ENCODE results near the gene NCAPH2. TPM values are rescaled to one million over a fixed set of nuclear protein-coding genes. Genes with fewer than 3 reads are reported as not detected.

The NCAPH2 gene
- total RNA-seq, 1 experiment from 2014 or later = 24.6 TPM

GRCh38 chr22:50568626-50569025, 60.6 kb downstream of the NCAPH2 start:
- Histone ChIP-seq H3K9ac (ENCODE audit: low read length) (no peak overlapping the region), H3K4me2 (ENCODE audit: low read depth, low read length, poor library complexity, severe bottlenecking) (no peak overlapping the region), H4K20me1 (ENCODE audit: insufficient read depth, low read depth, low read length) (no peaks in the 10 kb centered on the region), H3K27ac (ENCODE audit: low read length) (no peak overlapping the region), H3K9me2 (replicated peaks; ENCODE audit: insufficient read depth, low read length) (no peaks in the 10 kb centered on the region), H3K9me3 (ENCODE audit: low read length) (no peaks in the 10 kb centered on the region), H3K36me3 (ENCODE audit: insufficient read depth, low read length) (peaks cover 21% of the 10 kb centered on the region), H3K4me3 (ENCODE audit: low read length) (no peak overlapping the region), H2AFZ (ENCODE audit: low read length) (no peak overlapping the region), H3K79me2 (ENCODE audit: low read length) (no peaks in the 10 kb centered on the region), H3K4me1 (ENCODE audit: low read length) (peaks cover 2% of the 10 kb centered on the region), H3K27me3 (ENCODE audit: low read length) (no peaks in the 10 kb centered on the region)
- DNase-seq = no peak

GRCh38 chr22:50569041-50569459, 61.0 kb downstream of the NCAPH2 start:
- H3K4me1 ChIP-seq (ENCODE audit: low read length) = no peaks in the 10 kb centered on the region
- peaks cover 21% of the 10 kb centered on the region for H3K36me3 ChIP-seq (ENCODE audit: insufficient read depth, low read length)
- no peak overlapping the region for H3K27ac ChIP-seq (ENCODE audit: low read length)
- no peaks in the 10 kb centered on the region for H4K20me1 ChIP-seq (ENCODE audit: insufficient read depth, low read depth, low read length)
- H3K4me2 ChIP-seq (ENCODE audit: low read depth, low read length, poor library complexity, severe bottlenecking) = no peak overlapping the region
- H3K9me3 ChIP-seq (ENCODE audit: low read length) = no peaks in the 10 kb centered on the region
- H3K79me2 ChIP-seq (ENCODE audit: low read length) = no peaks in the 10 kb centered on the region
- no peak overlapping the region for H3K9ac ChIP-seq (ENCODE audit: low read length)
- H3K4me3 ChIP-seq (ENCODE audit: low read length) = no peak overlapping the region
- no peak overlapping the region for H2AFZ ChIP-seq (ENCODE audit: low read length)
- H3K27me3 ChIP-seq (ENCODE audit: low read length) = no peaks in the 10 kb centered on the region
- no peaks in the 10 kb centered on the region for H3K9me2 ChIP-seq (replicated peaks; ENCODE audit: insufficient read depth, low read length)
- DNase-seq = no peak

GRCh38 chr22:50569896-50570535, 62.0 kb downstream of the NCAPH2 start:
- H3K4me2 ChIP-seq (ENCODE audit: low read depth, low read length, poor library complexity, severe bottlenecking) = no peak overlapping the region

GRCh38 chr22:50570861-50571260, 62.8 kb downstream of the NCAPH2 start:
- no peak overlapping the region for H3K4me3 ChIP-seq (ENCODE audit: low read length)
- H3K9ac ChIP-seq (ENCODE audit: low read length) = no peak overlapping the region
- H3K27me3 ChIP-seq (ENCODE audit: low read length) = no peaks in the 10 kb centered on the region

More at GRCh38 chr22:50569896-50570535, 62.0 kb downstream of the NCAPH2 start:
- H4K20me1 ChIP-seq (ENCODE audit: insufficient read depth, low read depth, low read length) = no peaks in the 10 kb centered on the region
- no peak overlapping the region for H2AFZ ChIP-seq (ENCODE audit: low read length)
- no peaks in the 10 kb centered on the region for H3K4me1 ChIP-seq (ENCODE audit: low read length)
- no peaks in the 10 kb centered on the region for H3K27me3 ChIP-seq (ENCODE audit: low read length)
- H3K9ac ChIP-seq (ENCODE audit: low read length) = no peak overlapping the region
- no peaks in the 10 kb centered on the region for H3K9me2 ChIP-seq (replicated peaks; ENCODE audit: insufficient read depth, low read length)
- peaks cover 21% of the 10 kb centered on the region for H3K36me3 ChIP-seq (ENCODE audit: insufficient read depth, low read length)
- no peak for DNase-seq
- no peak overlapping the region for H3K4me3 ChIP-seq (ENCODE audit: low read length)
- no peaks in the 10 kb centered on the region for H3K79me2 ChIP-seq (ENCODE audit: low read length)
- no peaks in the 10 kb centered on the region for H3K9me3 ChIP-seq (ENCODE audit: low read length)
- H3K27ac ChIP-seq (ENCODE audit: low read length) = no peak overlapping the region

GRCh38 chr22:50571264-50572175, 63.5 kb downstream of the NCAPH2 start:
- Histone ChIP-seq H2AFZ (ENCODE audit: low read length) (no peak overlapping the region), H3K27me3 (ENCODE audit: low read length) (no peaks in the 10 kb centered on the region), H3K9ac (ENCODE audit: low read length) (no peak overlapping the region), H3K9me2 (replicated peaks; ENCODE audit: insufficient read depth, low read length) (no peaks in the 10 kb centered on the region), H3K9me3 (ENCODE audit: low read length) (no peaks in the 10 kb centered on the region), H4K20me1 (ENCODE audit: insufficient read depth, low read depth, low read length) (no peaks in the 10 kb centered on the region), H3K4me3 (ENCODE audit: low read length) (no peak overlapping the region), H3K4me2 (ENCODE audit: low read depth, low read length, poor library complexity, severe bottlenecking) (no peak overlapping the region), H3K36me3 (ENCODE audit: insufficient read depth, low read length) (peaks cover 27% of the 10 kb centered on the region), H3K27ac (ENCODE audit: low read length) (no peak overlapping the region), H3K79me2 (ENCODE audit: low read length) (no peaks in the 10 kb centered on the region), H3K4me1 (ENCODE audit: low read length) (no peaks in the 10 kb centered on the region)
- no peak for DNase-seq

More at GRCh38 chr22:50570861-50571260, 62.8 kb downstream of the NCAPH2 start:
- Histone ChIP-seq H3K79me2 (ENCODE audit: low read length) (no peaks in the 10 kb centered on the region), H3K27ac (ENCODE audit: low read length) (no peak overlapping the region), H2AFZ (ENCODE audit: low read length) (no peak overlapping the region), H3K4me1 (ENCODE audit: low read length) (no peaks in the 10 kb centered on the region), H3K9me3 (ENCODE audit: low read length) (no peaks in the 10 kb centered on the region), H4K20me1 (ENCODE audit: insufficient read depth, low read depth, low read length) (no peaks in the 10 kb centered on the region), H3K4me2 (ENCODE audit: low read depth, low read length, poor library complexity, severe bottlenecking) (no peak overlapping the region), H3K9me2 (replicated peaks; ENCODE audit: insufficient read depth, low read length) (no peaks in the 10 kb centered on the region), H3K36me3 (ENCODE audit: insufficient read depth, low read length) (peaks cover 23% of the 10 kb centered on the region)
- DNase-seq = no peak

- no peak for DNase-seq
- H2AFZ ChIP-seq (ENCODE audit: low read length) = no peak overlapping the region
- no peak overlapping the region for H3K4me2 ChIP-seq (ENCODE audit: low read depth, low read length, poor library complexity, severe bottlenecking)
- no peaks in the 10 kb centered on the region for H4K20me1 ChIP-seq (ENCODE audit: insufficient read depth, low read depth, low read length)
- H3K79me2 ChIP-seq (ENCODE audit: low read length) = no peaks in the 10 kb centered on the region
- H3K9me2 ChIP-seq (replicated peaks; ENCODE audit: insufficient read depth, low read length) = no peaks in the 10 kb centered on the region
- H3K27me3 ChIP-seq (ENCODE audit: low read length) = no peaks in the 10 kb centered on the region
- no peaks in the 10 kb centered on the region for H3K9me3 ChIP-seq (ENCODE audit: low read length)
- H3K27ac ChIP-seq (ENCODE audit: low read length) = no peak overlapping the region
- no peak overlapping the region for H3K9ac ChIP-seq (ENCODE audit: low read length)
- no peaks in the 10 kb centered on the region for H3K4me1 ChIP-seq (ENCODE audit: low read length)
- H3K36me3 ChIP-seq (ENCODE audit: insufficient read depth, low read length) = peaks cover 27% of the 10 kb centered on the region
- no peak overlapping the region for H3K4me3 ChIP-seq (ENCODE audit: low read length)
Observed at GRCh38 chr22:50572965-50573364, 64.9 kb downstream of the NCAPH2 start.

- no peak overlapping the region for H3K9ac ChIP-seq (ENCODE audit: low read length)
- no peaks in the 10 kb centered on the region for H3K79me2 ChIP-seq (ENCODE audit: low read length)
- no peaks in the 10 kb centered on the region for H3K4me1 ChIP-seq (ENCODE audit: low read length)
- H4K20me1 ChIP-seq (ENCODE audit: insufficient read depth, low read depth, low read length) = no peaks in the 10 kb centered on the region
- no peak for DNase-seq
- no peak overlapping the region for H3K4me2 ChIP-seq (ENCODE audit: low read depth, low read length, poor library complexity, severe bottlenecking)
- no peaks in the 10 kb centered on the region for H3K9me2 ChIP-seq (replicated peaks; ENCODE audit: insufficient read depth, low read length)
- H2AFZ ChIP-seq (ENCODE audit: low read length) = no peak overlapping the region
- H3K9me3 ChIP-seq (ENCODE audit: low read length) = no peaks in the 10 kb centered on the region
- H3K27ac ChIP-seq (ENCODE audit: low read length) = no peak overlapping the region
- H3K36me3 ChIP-seq (ENCODE audit: insufficient read depth, low read length) = peaks cover 24% of the 10 kb centered on the region
- H3K4me3 ChIP-seq (ENCODE audit: low read length) = no peak overlapping the region
- no peaks in the 10 kb centered on the region for H3K27me3 ChIP-seq (ENCODE audit: low read length)
Observed at GRCh38 chr22:50573491-50574382, 65.7 kb downstream of the NCAPH2 start.

GRCh38 chr22:50574383-50574755, 66.3 kb downstream of the NCAPH2 start:
- no peak overlapping the region for H3K4me2 ChIP-seq (ENCODE audit: low read depth, low read length, poor library complexity, severe bottlenecking)
- H3K4me1 ChIP-seq (ENCODE audit: low read length) = no peaks in the 10 kb centered on the region
- H3K79me2 ChIP-seq (ENCODE audit: low read length) = no peaks in the 10 kb centered on the region
- H3K27me3 ChIP-seq (ENCODE audit: low read length) = no peaks in the 10 kb centered on the region
- H3K36me3 ChIP-seq (ENCODE audit: insufficient read depth, low read length) = peaks cover 17% of the 10 kb centered on the region
- no peaks in the 10 kb centered on the region for H4K20me1 ChIP-seq (ENCODE audit: insufficient read depth, low read depth, low read length)
- H3K9me3 ChIP-seq (ENCODE audit: low read length) = no peaks in the 10 kb centered on the region
- no peaks in the 10 kb centered on the region for H3K9me2 ChIP-seq (replicated peaks; ENCODE audit: insufficient read depth, low read length)
- no peak overlapping the region for H3K9ac ChIP-seq (ENCODE audit: low read length)
- H2AFZ ChIP-seq (ENCODE audit: low read length) = no peak overlapping the region
- no peak overlapping the region for H3K27ac ChIP-seq (ENCODE audit: low read length)
- DNase-seq = no peak
- H3K4me3 ChIP-seq (ENCODE audit: low read length) = no peak overlapping the region

Data from Karpas-422 (cell line).